Stimulated activated CD8-positive, alpha-beta memory T cell treated with anti-CD3 and anti-CD28 coated beads, Interleukin-7, amount 100 ng/mL, for 1 hour (primary cell): ENCODE measurements around the gene HYI.

Experiments used
- DNase-seq, 2 donors: peaks; one replicate each; pipeline ENCODE4 v3.0.0-alpha.2; 2020; ENCODE audit warnings: low read depth in 2 of 2

Gene HYI

GRCh38 chr1:43444836-43445235 lies 8.9 kb downstream of the HYI start:
- DNase-seq, result no peak

DNA sequence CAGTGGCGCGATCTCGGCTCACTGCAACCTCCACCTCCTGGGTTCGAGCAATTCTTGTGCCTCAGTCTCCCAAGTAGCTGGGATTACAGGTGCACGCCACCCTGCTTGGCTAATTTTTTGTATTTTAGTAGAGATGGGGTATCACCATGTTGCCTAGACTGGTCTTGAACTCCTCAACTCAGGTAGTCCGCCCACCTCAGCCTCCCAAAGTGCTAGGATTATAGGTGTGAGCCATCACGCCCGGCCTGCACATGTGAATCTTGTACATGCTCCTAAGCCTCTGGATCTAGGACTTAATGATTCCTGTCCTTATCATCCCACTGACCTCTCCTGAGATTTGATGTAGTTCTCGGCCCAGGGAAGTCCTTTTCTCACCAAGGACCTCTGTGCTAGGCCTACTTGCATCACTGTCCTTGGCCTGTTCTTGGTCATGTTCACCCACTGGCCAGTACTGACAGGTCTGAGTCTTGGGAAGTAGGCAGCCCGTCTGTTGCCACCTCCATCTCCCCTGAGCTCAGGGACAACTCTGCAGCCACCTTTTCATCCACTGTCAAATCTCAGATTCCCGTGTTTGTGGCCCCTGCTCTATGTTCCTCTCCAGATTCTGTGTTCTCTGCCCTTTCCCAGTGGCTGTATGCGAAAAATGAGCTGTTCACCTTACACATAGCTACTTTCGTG lies 9.4 kb downstream of the HYI start:
- no peak for DNase-seq

DNA sequence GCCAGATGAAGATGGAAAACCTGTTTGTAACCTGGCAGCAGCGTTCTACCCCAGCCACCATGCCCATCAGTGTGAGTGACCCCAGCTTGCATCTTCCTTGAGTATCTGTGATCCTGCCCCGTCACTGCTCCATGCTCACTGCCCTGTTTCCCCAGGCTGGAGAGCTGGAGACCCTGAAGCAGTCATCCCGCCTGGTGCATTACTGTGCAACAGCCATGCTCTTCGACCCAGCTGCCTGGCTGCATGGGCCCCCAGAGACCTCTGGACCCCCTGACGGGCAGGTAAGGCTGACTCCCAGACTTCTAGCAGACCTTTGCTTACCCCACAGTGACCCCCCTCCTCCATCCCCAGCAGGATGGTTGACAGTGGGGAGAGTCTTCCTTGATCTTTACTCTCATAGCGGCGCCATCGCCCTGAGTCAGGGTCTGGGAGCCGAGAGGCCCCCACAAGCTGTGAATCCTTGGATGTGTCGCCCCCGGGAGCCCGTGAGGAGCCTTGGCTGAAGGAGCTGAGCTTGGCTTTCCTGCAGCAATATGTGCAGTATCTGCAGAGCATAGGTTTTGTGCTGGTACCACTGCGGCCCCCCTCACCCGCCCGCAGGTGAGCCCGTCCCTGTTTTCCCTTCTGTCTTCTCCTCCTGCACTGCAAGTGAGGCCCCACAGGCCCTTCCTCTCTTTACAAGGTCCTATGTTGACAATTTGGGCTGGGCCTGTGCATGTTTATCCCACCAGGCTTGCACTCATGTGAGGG lies 10.4 kb downstream of the HYI start:
- DNase-seq, result no peak

- no peak for DNase-seq
Observed at GRCh38 chr1:43442756-43443155, 11.0 kb downstream of the HYI start.

GRCh38 chr1:43441894-43442637 lies 11.7 kb downstream of the HYI start:
- DNase-seq, result no peak

DNA sequence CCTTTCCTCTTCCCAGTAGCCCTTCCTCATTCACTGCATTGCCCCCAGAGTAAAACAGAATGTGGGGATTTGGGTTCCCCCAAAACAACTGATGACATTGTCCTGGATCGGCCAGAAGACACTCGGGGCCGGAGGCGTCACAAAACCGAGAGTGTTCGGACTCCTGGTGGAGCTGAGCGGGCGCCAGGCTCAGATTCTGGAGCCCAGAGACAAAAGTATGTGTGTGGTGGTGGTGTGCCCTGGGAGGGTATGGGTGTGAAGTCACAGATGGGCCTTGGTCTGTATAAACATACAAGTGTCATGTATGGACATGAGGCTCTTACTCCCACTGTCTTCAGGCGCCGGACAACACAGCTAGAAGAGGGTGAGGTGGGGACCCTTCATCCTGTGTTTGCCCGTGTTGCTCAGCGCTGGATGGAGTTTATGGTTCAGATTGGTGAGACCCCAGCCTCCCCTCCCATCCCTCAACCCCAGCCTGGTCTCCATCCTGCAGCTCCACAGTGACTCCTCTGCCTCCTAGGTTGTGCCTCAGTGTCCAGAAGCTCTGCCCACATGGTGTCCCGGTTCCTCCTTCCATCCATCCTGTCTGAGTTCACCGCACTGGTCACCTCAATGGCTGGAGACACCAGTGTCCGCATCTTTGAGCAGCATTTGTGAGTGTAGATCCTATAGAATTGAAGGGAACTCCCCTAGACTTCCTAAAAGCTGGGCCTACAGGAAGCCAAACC lies 12.4 kb downstream of the HYI start:
- DNase-seq, result no peak

DNA sequence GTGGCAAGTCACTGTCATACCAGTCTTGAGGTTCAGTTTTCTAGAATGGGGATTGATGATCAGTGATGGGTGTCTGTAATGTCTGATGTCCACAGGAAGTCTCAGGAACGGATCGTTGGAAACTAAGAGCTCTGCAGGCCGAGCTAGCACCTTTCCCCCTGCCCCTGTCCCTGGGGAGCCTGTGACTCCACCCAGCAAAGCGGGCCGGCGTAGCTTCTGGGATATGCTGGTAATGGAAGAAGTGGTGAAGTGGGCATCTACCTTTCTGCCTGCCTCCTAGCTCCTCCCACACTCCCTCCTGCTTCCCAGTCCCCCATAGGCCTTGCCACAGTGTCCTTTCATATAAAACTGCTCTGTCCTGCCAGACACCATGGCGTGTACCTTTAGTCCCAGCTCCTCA lies 13.4 kb downstream of the HYI start:
- no peak for DNase-seq

DNA sequence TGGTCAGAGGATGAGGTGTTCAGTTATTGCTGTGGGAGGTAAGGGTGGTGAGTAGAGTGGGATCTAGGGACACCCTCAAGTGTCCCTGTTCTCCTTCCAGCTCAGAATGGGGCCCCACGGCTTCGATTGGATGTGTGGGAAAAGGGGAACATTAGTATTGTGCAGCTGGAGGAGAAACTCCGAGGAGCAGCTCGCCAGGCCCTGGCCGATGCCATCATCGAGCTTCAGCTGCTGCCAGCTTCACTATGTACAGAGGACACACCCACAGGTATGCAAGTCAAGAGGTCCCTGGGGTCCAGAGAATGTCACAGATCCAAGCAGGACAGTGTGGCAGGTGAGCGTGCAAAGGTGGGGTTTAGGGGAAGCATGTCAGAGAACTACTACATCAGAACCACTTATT lies 13.9 kb downstream of the HYI start:
- no peak for DNase-seq

GRCh38 chr1:43438953-43439581 lies 14.7 kb downstream of the HYI start:
- DNase-seq, result no peak

DNA sequence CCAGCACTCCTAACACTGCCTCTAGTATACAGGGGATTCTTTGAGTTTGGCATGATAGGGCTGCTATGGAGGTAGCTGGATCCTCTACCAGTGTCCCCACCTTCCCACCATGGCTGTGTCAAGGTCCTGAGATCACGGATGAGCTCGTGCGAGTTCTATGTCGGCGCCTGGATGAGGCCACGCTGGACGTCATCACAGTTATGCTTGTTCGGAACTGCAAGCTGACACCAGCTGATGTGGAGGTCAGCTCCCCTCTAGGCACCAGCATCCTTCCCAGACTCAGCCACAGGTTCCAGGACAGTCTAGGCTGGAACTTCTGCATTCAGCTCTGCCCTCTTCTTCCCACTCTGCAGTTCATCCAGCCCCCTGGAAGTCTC lies 15.2 kb downstream of the HYI start:
- DNase-seq, result no peak

GRCh38 chr1:43438006-43438405 lies 15.7 kb downstream of the HYI start:
- DNase-seq, result no peak

GRCh38 chr1:43437031-43437973 lies 16.4 kb downstream of the HYI start:
- DNase-seq, result no peak

GRCh38 chr1:43436371-43436770 lies 17.4 kb downstream of the HYI start:
- no peak for DNase-seq

DNA sequence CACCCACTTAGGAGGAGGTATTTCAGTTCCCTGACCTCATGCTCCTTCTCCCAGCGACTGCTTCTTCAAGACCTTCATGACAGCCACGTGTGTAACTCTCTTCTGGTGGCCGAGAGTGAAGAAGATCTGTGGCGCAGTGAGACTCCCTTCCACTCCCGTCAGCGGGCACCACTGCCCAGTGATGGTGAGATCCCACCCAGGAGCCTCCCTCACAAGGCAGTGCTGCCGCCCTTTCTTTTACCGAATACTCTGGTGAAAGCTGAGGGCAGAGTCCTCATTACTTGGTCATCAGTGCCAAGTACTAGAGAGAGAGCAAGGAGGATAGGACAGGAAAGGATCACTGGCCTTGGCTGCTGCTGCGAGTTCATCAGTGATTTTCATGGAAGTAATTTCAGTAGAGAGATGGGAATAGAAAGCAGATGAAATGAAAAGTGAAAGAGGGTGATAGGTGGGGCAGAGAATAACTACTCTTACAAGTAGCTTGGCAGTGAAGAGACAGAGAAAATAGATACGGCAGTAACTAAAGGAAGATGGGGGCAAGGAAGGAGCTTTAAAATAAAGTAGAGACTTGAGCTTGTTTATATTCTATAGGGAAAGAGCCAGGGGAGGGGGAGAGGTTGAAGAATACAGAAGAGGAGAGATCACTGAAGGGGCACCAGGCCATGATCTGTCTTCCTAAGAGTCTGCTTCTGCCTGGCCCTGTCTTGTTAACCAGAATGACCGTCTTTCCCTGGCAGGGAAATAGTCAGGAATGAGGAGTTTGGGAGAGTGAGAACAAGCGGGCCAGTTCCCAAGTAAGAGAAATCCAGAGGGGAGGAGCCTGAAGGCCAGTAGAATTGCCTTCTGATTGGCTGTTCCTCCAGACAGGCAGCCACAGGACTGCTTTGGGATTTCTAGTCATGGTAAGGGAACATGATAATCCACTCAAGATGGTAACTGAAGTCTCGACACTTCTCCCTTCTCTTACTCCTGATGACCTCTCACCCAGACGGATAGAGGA lies 18.3 kb downstream of the HYI start:
- DNase-seq, result no peak

DNA sequence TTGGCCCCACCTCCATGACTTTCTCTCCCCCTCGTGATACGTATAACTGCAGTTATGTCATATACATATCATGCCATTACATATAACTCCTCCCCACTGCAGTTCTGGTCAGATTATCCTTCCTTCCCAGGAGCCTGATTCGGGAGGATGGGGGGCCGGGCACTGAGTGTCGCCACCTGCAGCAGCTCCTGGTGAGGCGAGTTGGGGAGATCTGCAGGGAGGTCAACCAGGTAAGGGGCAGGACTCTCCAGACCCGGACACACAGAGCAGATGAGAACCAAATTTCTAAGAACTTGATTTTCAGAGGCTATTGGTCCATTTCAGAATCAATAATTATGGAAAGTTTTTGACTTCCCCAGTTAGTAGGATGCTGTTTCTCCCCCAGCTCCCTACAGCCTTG lies 19.5 kb downstream of the HYI start:
- no peak for DNase-seq

DNA sequence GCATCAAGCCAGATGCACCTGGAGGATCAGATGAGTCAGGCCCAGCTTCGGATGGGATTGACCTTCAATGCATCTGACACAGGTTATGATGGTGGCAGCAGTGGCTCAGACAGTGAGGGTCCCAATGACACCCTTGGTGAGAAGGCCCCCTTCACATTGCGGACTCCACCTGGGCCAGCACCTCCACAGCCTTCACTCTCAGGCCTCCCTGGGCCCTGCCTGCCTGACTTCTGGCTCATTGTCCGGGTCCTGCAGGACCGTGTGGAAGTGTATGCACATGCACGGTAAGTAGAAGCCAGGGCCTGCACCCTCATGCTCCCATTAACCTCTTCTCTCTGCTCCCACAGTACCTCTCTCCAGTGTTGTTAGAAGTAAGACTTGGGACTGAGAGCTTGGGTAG lies 20.8 kb downstream of the HYI start:
- no peak for DNase-seq

DNA sequence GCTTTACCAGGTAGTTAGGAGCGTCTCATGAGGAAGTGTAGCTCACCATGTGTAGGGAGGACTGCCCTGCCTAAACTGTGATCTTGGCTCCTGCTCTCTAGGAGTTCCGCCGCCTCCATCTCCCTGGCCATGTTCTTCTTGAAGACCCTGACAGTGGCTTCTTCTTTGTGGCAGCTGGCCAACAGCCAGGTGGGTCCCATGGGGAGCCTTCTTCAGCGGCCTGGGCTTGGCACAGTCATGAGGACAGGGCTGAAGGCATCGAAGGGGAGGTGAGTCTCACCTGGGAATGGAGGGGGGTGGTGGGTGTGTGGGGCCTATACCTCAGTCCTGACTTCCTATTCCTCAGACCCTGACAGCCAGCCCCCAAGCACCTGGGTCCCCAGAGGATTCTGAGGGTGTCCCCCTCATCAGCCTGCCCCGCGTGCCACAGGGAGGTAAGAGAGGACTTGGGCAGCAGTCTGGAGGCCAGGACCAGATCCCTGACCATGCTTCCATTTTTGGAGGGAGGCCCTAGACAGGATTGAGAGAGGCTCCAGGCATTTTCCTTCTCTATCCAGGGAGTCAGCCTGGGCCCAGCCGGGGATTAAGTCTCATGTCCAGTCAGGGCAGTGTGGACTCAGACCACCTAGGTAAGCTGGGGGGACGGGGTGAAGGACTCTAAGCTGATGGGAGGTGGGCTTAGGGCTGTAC lies 21.4 kb downstream of the HYI start:
- no peak for DNase-seq

DNA sequence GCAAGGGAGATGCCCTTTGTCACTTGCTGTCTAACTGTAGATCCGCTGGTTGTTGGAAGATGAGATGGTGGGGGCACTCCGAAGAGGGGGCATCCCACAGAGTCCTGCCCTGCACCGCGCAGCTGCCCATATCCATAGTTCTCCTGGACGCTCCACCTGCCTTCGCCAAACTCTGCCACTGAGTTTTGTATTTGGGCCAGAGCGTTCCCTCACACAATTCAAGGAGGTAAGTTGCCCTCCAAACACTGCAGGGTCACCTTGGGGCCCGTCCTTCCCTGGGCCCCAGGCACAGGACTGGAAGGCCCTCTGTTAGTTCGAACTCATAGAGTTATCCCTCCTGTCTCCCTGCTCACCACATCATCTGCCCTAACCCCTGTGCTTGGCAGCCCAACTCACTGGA lies 22.1 kb downstream of the HYI start:
- DNase-seq, result no peak

- no peak for DNase-seq
Observed at GRCh38 chr1:43430831-43431230, 22.9 kb downstream of the HYI start.
